Hematopoietic multipotent progenitor cell treated with erythropoietin and hydrocortisone succinate and interleukin-3 and kit ligand, for 8 days (in vitro differentiated cells): Measurements from ENCODE around the gene SMTNL2.
"Not testable (repeated sequence)": the region's sequence is repeated elsewhere in the genome, so short reads cannot be mapped to it uniquely, and the experiment has no call there.

ENCODE experiments used
- DNase-seq: peaks from one replicate; pipeline ENCODE4 v3.0.0-alpha.2; 2015

Gene SMTNL2

GRCh38 chr17:4562015-4562969 is 22.0 kb upstream of the SMTNL2 start:
- no peak for DNase-seq

- peak; percentile 86 for DNase-seq
Measured at GRCh38 chr17:4565209-4566141, 18.9 kb upstream of the SMTNL2 start.

GRCh38 chr17:4566785-4567184 is 17.5 kb upstream of the SMTNL2 start:
- DNase-seq: peak; percentile 71

GRCh38 chr17:4569591-4569990 is 14.7 kb upstream of the SMTNL2 start:
- no peak for DNase-seq

GRCh38 chr17:4572131-4572530 is 12.2 kb upstream of the SMTNL2 start:
- no peak for DNase-seq

GRCh38 chr17:4573115-4573514 is 11.2 kb upstream of the SMTNL2 start:
- no peak for DNase-seq

- no peak for DNase-seq
Measured at GRCh38 chr17:4573669-4574068, 10.7 kb upstream of the SMTNL2 start.

- DNase-seq: no peak
Measured at GRCh38 chr17:4574448-4575045, 9.8 kb upstream of the SMTNL2 start.

GRCh38 chr17:4576161-4576558 is 8.2 kb upstream of the SMTNL2 start:
- no peak for DNase-seq

- no peak for DNase-seq
Measured at GRCh38 chr17:4576729-4577322, 7.5 kb upstream of the SMTNL2 start.

- no peak for DNase-seq
Measured at GRCh38 chr17:4577386-4577993, 6.8 kb upstream of the SMTNL2 start.

GRCh38 chr17:4578349-4578748 is 6.0 kb upstream of the SMTNL2 start:
- not testable (repeated sequence) for DNase-seq

- no peak for DNase-seq
Measured at GRCh38 chr17:4579678-4580077, 4.7 kb upstream of the SMTNL2 start.

- DNase-seq: no peak
Measured at GRCh38 chr17:4580291-4580690, 4.0 kb upstream of the SMTNL2 start.

GRCh38 chr17:4582101-4582501 is 2.2 kb upstream of the SMTNL2 start:
- no peak for DNase-seq

- no peak for DNase-seq
Measured at GRCh38 chr17:4582691-4583090, 1.6 kb upstream of the SMTNL2 start.

- DNase-seq: no peak
Measured at GRCh38 chr17:4583206-4583605, 1.1 kb upstream of the SMTNL2 start.

- peak; percentile 27 for DNase-seq
Measured at GRCh38 chr17:4583782-4584100, 588 bp upstream of the SMTNL2 start.

- DNase-seq: no peak
Measured at GRCh38 chr17:4584917-4585637, 748 bp downstream of the SMTNL2 start.

- no peak for DNase-seq
Measured at GRCh38 chr17:4585638-4585994, 1.3 kb downstream of the SMTNL2 start.

- no peak for DNase-seq
Measured at GRCh38 chr17:4586043-4586442, 1.7 kb downstream of the SMTNL2 start.

- no peak for DNase-seq
Measured at GRCh38 chr17:4587195-4587594, 2.9 kb downstream of the SMTNL2 start.
